ENCODE measurements around the gene PLEKHG2.

DNA sequence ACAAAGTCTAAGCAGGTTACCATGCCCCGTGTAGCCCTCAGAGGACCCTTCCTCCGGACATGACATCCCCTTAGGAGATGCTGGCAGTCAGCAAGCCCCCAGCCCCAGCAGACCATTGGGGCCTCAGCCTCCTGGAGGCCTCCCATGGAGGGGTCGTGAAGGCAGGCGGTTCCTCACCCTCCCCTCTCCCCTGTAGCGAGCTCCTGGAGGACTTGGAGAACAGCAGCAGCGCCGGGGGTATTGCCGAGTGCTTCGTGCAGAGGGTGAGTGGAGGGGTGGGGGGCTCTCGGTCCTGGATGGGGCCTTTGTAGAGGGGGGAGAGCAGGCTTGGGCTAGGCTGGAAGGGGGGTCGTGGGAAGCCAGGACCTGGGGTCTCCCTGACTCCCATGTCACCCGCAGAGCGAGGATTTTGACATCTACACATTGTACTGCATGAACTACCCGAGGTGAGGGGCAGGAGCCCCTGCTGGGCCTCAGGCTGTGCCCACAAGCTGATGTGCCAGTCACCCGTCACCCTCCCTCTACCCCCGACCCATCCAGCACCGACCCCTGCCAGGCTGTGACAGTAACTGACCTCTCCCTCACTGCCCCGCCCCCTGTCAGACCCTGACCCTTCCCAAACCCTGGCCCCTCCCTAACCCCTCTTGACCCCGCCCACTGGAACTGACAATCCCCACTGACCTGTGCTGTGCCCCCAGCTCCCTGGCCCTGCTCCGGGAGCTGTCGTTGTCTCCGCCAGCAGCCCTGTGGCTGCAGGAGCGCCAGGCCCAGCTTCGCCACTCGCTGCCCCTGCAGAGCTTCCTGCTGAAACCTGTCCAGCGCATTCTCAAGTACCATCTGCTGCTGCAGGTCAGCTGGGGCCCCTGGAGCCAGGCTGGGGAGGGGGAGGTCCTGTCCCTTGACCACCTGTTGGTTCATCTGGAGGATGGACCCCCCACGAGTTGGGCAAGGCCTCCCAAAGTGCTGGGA lies 4.0 kb downstream of the PLEKHG2 start:
- TF ChIP-seq CTCF (conservative IDR thresholded peaks at IDR 0.05; ENCODE audit: low read length) (no peak), EZH2phosphoT487 (IDR thresholded peaks at IDR 0.05; ENCODE audit: borderline replicate concordance) (no peak)

All from Loucy (cell line).